Measurements from ENCODE around the gene DAPK1.

The DAPK1 gene

GRCh38 chr9:87665505-87665904 is 167.8 kb downstream of the DAPK1 start:
- Histone ChIP-seq H4K20me1 (ENCODE audit: insufficient read depth, low read length) (no peaks in the 10 kb centered on the region), H3K27me3 (ENCODE audit: insufficient read depth, low read length, poor library complexity) (no peaks in the 10 kb centered on the region), H3K36me3 (ENCODE audit: insufficient read depth, low read length) (no peaks in the 10 kb centered on the region), H3K4me3 (ENCODE audit: low read depth in 1 of 2, low read length in 2 of 2) (no peak overlapping the region), H3K9ac (ENCODE audit: low read depth, low read length) (no peak overlapping the region), H3K4me1 (ENCODE audit: insufficient read depth, low read length) (no peaks in the 10 kb centered on the region), H2AFZ (ENCODE audit: low read depth, low read length) (no peak overlapping the region), H3K79me2 (ENCODE audit: insufficient read depth, low read length) (no peaks in the 10 kb centered on the region), H3K27ac (ENCODE audit: low read length) (no peak overlapping the region), H3K4me2 (ENCODE audit: insufficient read depth, low read length) (no peak overlapping the region), H3K9me3 (ENCODE audit: insufficient read depth, low read length, severe bottlenecking) (no peaks in the 10 kb centered on the region)
- ATAC-seq (ENCODE audit: insufficient read depth, low read depth) (no peak), DNase-seq (no peak)
- TF ChIP-seq CTCF (IDR thresholded peaks at IDR 0.05; ENCODE audit: borderline replicate concordance, extremely low read depth, low read length, poor library complexity, severe bottlenecking) (no peak), EZH2 (IDR thresholded peaks at IDR 0.05; ENCODE audit: borderline replicate concordance, low read depth, low read length, severe bottlenecking) (no peak)

GRCh38 chr9:87667164-87667738 is 169.6 kb downstream of the DAPK1 start:
- H4K20me1 ChIP-seq (ENCODE audit: insufficient read depth, low read length): no peaks in the 10 kb centered on the region
- H3K27me3 ChIP-seq (ENCODE audit: insufficient read depth, low read length, poor library complexity): no peaks in the 10 kb centered on the region
- no peak overlapping the region for H2AFZ ChIP-seq (ENCODE audit: low read depth, low read length)
- H3K4me3 ChIP-seq (ENCODE audit: low read depth in 1 of 2, low read length in 2 of 2): no peak overlapping the region
- TF ChIP-seq CTCF (IDR thresholded peaks at IDR 0.05; ENCODE audit: borderline replicate concordance, extremely low read depth, low read length, poor library complexity, severe bottlenecking): peak; percentile 47
- no peak for TF ChIP-seq EZH2 (IDR thresholded peaks at IDR 0.05; ENCODE audit: borderline replicate concordance, low read depth, low read length, severe bottlenecking)
- no peak overlapping the region for H3K27ac ChIP-seq (ENCODE audit: low read length)
- no peaks in the 10 kb centered on the region for H3K36me3 ChIP-seq (ENCODE audit: insufficient read depth, low read length)
- no peak for ATAC-seq (ENCODE audit: insufficient read depth, low read depth)
- H3K79me2 ChIP-seq (ENCODE audit: insufficient read depth, low read length): no peaks in the 10 kb centered on the region
- H3K9ac ChIP-seq (ENCODE audit: low read depth, low read length): no peak overlapping the region
- no peaks in the 10 kb centered on the region for H3K9me3 ChIP-seq (ENCODE audit: insufficient read depth, low read length, severe bottlenecking)
- H3K4me1 ChIP-seq (ENCODE audit: insufficient read depth, low read length): no peaks in the 10 kb centered on the region
- no peak overlapping the region for H3K4me2 ChIP-seq (ENCODE audit: insufficient read depth, low read length)
- DNase-seq: peak; percentile 16

GRCh38 chr9:87668222-87668621 is 170.6 kb downstream of the DAPK1 start:
- H3K27ac ChIP-seq (ENCODE audit: low read length): no peak overlapping the region
- H3K4me3 ChIP-seq (ENCODE audit: low read depth in 1 of 2, low read length in 2 of 2): no peak overlapping the region
- no peaks in the 10 kb centered on the region for H3K36me3 ChIP-seq (ENCODE audit: insufficient read depth, low read length)
- no peaks in the 10 kb centered on the region for H4K20me1 ChIP-seq (ENCODE audit: insufficient read depth, low read length)
- H3K9me3 ChIP-seq (ENCODE audit: insufficient read depth, low read length, severe bottlenecking): no peaks in the 10 kb centered on the region
- H3K27me3 ChIP-seq (ENCODE audit: insufficient read depth, low read length, poor library complexity): no peaks in the 10 kb centered on the region
- H2AFZ ChIP-seq (ENCODE audit: low read depth, low read length): no peak overlapping the region
- no peak for TF ChIP-seq EZH2 (IDR thresholded peaks at IDR 0.05; ENCODE audit: borderline replicate concordance, low read depth, low read length, severe bottlenecking)
- TF ChIP-seq CTCF (IDR thresholded peaks at IDR 0.05; ENCODE audit: borderline replicate concordance, extremely low read depth, low read length, poor library complexity, severe bottlenecking): no peak
- DNase-seq (no peak), ATAC-seq (ENCODE audit: insufficient read depth, low read depth) (no peak)
- no peak overlapping the region for H3K9ac ChIP-seq (ENCODE audit: low read depth, low read length)
- H3K4me2 ChIP-seq (ENCODE audit: insufficient read depth, low read length): no peak overlapping the region
- no peaks in the 10 kb centered on the region for H3K79me2 ChIP-seq (ENCODE audit: insufficient read depth, low read length)
- no peaks in the 10 kb centered on the region for H3K4me1 ChIP-seq (ENCODE audit: insufficient read depth, low read length)

- no peaks in the 10 kb centered on the region for H4K20me1 ChIP-seq (ENCODE audit: insufficient read depth, low read length)
- no peak for ATAC-seq (ENCODE audit: insufficient read depth, low read depth)
- no peaks in the 10 kb centered on the region for H3K36me3 ChIP-seq (ENCODE audit: insufficient read depth, low read length)
- no peak overlapping the region for H3K4me2 ChIP-seq (ENCODE audit: insufficient read depth, low read length)
- no peaks in the 10 kb centered on the region for H3K79me2 ChIP-seq (ENCODE audit: insufficient read depth, low read length)
- no peaks in the 10 kb centered on the region for H3K9me3 ChIP-seq (ENCODE audit: insufficient read depth, low read length, severe bottlenecking)
- TF ChIP-seq EZH2 (IDR thresholded peaks at IDR 0.05; ENCODE audit: borderline replicate concordance, low read depth, low read length, severe bottlenecking) (no peak), CTCF (IDR thresholded peaks at IDR 0.05; ENCODE audit: borderline replicate concordance, extremely low read depth, low read length, poor library complexity, severe bottlenecking) (no peak)
- no peak overlapping the region for H3K4me3 ChIP-seq (ENCODE audit: low read depth in 1 of 2, low read length in 2 of 2)
- no peak overlapping the region for H2AFZ ChIP-seq (ENCODE audit: low read depth, low read length)
- H3K4me1 ChIP-seq (ENCODE audit: insufficient read depth, low read length): no peaks in the 10 kb centered on the region
- DNase-seq: no peak
- H3K27ac ChIP-seq (ENCODE audit: low read length): no peak overlapping the region
- no peaks in the 10 kb centered on the region for H3K27me3 ChIP-seq (ENCODE audit: insufficient read depth, low read length, poor library complexity)
- H3K9ac ChIP-seq (ENCODE audit: low read depth, low read length): no peak overlapping the region
Observed at GRCh38 chr9:87668722-87669121, 171.1 kb downstream of the DAPK1 start.

Measured in DND-41 (cell line).